ENCODE results near the gene RAPGEF6. TPM values are rescaled to one million over a fixed set of nuclear protein-coding genes. Genes with fewer than 3 reads are reported as not detected.

Gene RAPGEF6
- total and polyA plus RNA-seq, 8 donors, result 18.2 to 23.7 (median 20.1) TPM

DNA sequence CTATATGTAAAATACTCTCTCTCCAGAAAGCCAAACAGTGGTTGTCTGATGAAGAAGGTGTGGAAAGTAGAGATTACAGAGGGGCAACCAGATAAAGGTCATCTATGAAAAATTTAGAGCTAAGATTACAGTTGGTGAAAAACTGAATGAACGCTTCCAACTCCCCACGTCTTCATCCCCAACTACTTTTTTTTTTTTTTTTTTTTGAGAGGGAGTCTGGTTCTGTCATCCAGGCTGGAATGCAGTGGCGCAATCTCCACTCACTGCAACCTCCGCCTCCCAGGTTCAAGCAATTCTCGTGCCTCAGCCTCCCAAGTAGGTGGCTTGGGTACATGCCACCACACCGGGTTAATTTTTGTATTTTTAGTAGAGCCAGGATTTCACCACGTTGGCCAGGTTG lies 64.3 kb downstream of the RAPGEF6 start:
- no peak for ATAC-seq
- Histone ChIP-seq H3K4me1 (no peaks in the 10 kb centered on the region), H3K36me3 (no peaks in the 10 kb centered on the region), H3K27me3 (no peaks in the 10 kb centered on the region), H3K27ac (no peak overlapping the region), H3K9me3 (no peaks in the 10 kb centered on the region), H3K4me3 (no peak overlapping the region)
- TF ChIP-seq, protein P1, sequence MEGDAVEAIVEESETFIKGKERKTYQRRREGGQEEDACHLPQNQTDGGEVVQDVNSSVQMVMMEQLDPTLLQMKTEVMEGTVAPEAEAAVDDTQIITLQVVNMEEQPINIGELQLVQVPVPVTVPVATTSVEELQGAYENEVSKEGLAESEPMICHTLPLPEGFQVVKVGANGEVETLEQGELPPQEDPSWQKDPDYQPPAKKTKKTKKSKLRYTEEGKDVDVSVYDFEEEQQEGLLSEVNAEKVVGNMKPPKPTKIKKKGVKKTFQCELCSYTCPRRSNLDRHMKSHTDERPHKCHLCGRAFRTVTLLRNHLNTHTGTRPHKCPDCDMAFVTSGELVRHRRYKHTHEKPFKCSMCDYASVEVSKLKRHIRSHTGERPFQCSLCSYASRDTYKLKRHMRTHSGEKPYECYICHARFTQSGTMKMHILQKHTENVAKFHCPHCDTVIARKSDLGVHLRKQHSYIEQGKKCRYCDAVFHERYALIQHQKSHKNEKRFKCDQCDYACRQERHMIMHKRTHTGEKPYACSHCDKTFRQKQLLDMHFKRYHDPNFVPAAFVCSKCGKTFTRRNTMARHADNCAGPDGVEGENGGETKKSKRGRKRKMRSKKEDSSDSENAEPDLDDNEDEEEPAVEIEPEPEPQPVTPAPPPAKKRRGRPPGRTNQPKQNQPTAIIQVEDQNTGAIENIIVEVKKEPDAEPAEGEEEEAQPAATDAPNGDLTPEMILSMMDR (IDR thresholded peaks at IDR 0.05), result no peak
- DNase-seq, result no peak
- intact Hi-C loops (cut with DNase I), result no loop called here

DNA sequence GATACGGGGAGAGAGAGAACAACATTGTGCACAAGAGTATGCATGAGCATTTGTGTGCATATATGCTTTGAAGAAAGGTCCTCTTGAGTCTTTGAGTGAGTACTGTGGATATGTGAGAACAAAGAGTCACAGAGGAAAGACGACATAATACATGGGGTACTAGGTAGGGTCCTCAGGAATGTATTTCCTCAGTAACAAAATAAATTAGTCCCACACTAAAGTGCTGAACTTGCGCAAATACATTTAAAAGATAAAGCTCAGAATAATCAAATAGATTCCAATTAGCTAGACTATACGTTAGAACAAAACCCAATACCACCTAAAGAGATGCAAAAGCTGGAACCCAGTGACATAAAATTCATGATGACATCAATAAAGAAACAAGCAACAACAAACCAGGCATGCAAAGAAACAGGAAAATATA lies 70.8 kb downstream of the RAPGEF6 start:
- intact Hi-C loops (cut with DNase I), result no loop called here
- Histone ChIP-seq H3K27me3 (no peaks in the 10 kb centered on the region), H3K9me3 (no peaks in the 10 kb centered on the region), H3K4me3 (no peak overlapping the region), H3K36me3 (peaks cover 0 to 4% of the 10 kb centered on the region in 2 donors), H3K4me1 (no peaks in the 10 kb centered on the region), H3K27ac (no peak overlapping the region)
- TF ChIP-seq, protein P1 (IDR thresholded peaks at IDR 0.05), result no peak
- no peak for ATAC-seq
- no peak for DNase-seq

DNA sequence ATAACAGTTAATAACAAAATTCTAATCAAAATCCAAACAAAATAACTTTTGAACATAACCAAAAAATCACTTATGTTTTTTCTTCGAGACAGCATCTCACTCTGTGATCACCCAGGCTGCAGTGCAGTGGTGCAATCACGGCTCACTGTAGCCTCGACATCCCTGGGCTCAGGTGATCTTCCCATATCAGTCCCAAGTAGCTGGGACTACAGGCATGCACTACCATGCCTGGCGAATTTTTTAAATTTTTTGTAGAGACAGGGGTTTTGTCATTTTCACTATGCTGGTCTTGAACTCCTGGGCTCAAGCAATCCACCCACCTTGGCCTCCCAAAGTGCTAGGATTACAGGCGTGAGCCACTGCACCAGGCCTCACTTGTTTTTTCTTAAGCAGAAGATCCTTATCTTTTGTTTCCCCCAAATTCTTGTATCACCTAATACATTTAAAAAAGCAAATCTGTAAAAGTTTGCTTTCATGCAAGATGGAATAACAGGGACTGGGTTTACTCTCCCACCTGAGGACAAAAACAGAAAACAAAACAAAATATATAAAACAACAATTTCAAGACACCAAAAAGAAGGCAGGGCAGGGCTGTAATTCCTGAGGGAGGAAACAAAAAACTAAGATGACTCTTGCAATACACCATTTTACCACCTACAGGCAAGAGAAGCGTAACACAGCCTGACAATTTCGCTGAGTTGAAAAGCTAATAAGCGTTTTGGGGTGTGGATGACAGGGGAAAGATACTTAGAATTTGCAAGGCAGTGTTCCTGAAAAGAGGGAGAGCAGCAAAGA lies 71.4 kb downstream of the RAPGEF6 start:
- peaks cover 0 to 8% of the 10 kb centered on the region in 2 donors for H3K36me3 ChIP-seq
- H3K4me3 ChIP-seq, result no peak overlapping the region
- DNase-seq, result no peak
- H3K27ac ChIP-seq, result no peak overlapping the region
- H3K9me3 ChIP-seq, result no peaks in the 10 kb centered on the region
- TF ChIP-seq, protein P1 (IDR thresholded peaks at IDR 0.05), result no peak
- no peak for ATAC-seq
- no peaks in the 10 kb centered on the region for H3K4me1 ChIP-seq
- intact Hi-C loops (cut with DNase I), result no loop called here
- H3K27me3 ChIP-seq, result no peaks in the 10 kb centered on the region

DNA sequence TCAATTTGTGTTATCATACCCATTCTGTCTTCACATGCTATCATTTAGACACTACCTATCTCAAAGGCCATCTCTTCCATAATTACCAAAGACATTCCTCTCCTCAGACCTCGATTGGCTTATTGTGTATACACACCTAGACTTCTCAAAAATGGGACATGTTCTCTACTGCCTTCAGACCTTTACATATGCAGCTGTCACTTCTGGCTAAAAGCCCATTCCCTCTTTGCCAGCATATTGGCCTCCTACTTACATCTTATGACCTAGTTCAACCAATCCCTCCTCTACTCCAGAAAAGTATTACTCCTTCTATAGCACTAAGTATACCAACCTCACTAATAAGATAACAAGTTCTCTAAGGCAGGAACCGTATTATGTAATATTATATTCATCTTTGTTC lies 84.4 kb downstream of the RAPGEF6 start:
- Histone ChIP-seq H3K36me3 (peaks cover 0 to 16% of the 10 kb centered on the region in 2 donors), H3K9me3 (no peaks in the 10 kb centered on the region), H3K27ac (no peak overlapping the region), H3K4me3 (no peak overlapping the region), H3K27me3 (no peaks in the 10 kb centered on the region), H3K4me1 (peaks cover 0 to 8% of the 10 kb centered on the region in 2 donors)
- intact Hi-C loops (cut with DNase I), result no loop called here
- DNase-seq (no peak), ATAC-seq (no peak)
- TF ChIP-seq, protein P1 (IDR thresholded peaks at IDR 0.05), result no peak

DNA sequence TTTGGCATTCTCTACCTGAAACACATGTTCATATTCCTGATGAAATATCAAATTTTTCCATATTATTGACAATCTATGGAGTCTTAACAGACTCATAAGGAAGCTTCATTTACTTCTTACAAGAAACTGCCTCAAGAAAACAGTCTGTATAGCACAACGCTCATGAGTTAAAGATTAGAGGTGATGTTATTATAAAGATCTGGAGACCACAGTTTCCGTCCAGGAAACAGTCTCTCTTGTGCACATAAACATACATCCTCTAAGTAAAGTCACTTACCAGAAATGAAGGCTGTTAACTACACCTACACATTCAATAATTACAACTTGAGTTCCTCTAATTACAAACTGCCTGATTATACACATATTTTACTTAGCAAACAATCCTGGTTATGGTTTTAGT lies 86.9 kb downstream of the RAPGEF6 start:
- ATAC-seq (no peak), DNase-seq (no peak)
- no peaks in the 10 kb centered on the region for H3K27me3 ChIP-seq
- peaks cover 0 to 8% of the 10 kb centered on the region in 2 donors for H3K4me1 ChIP-seq
- peak overlapping the region in 1 of 2 donors; percentile 16 for H3K4me3 ChIP-seq
- intact Hi-C loops (cut with DNase I), result no loop called here
- no peaks in the 10 kb centered on the region for H3K9me3 ChIP-seq
- H3K36me3 ChIP-seq, result peaks cover 0 to 16% of the 10 kb centered on the region in 2 donors
- TF ChIP-seq, protein P1 (IDR thresholded peaks at IDR 0.05), result no peak
- H3K27ac ChIP-seq, result peak overlapping the region in 1 of 2 donors; percentile 31

Measured in left lung (tissue), 10 donors.